ENCODE results near the gene PSME2.

Gene PSME2, protein sequence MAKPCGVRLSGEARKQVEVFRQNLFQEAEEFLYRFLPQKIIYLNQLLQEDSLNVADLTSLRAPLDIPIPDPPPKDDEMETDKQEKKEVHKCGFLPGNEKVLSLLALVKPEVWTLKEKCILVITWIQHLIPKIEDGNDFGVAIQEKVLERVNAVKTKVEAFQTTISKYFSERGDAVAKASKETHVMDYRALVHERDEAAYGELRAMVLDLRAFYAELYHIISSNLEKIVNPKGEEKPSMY

DNA sequence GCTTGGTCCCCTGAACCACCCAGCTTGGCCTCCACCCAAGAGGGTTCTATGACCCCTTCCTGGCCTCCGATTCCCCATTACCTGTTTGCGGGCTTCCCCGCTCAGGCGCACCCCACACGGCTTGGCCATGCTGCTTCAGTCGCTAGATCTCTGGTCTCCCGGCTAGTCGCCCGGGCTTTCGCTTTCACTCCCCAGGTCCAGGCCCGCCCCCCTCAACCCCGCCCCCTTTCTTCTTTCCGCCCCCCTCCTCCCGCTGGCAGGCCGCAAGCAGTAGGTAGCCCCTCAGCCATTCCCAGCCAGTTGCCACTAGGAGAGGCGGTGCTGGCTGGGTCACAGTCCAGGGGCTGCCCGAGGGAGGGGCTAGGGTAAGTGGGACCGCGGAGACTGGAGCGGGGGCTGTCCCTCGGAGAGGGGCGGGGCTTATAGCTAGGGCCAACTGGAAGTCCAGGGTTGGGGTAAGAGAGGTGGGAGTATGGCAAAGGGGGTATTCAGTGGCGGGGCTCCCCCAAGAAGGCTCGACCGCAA is at the start of gene PSME2:
Gene PSME2 (minus strand): TSS at position 158 of the 525 bp plus-strand sequence. CDS start 29 bp downstream, at position 129.
- DNase-seq, result peak; percentile 94

DNA sequence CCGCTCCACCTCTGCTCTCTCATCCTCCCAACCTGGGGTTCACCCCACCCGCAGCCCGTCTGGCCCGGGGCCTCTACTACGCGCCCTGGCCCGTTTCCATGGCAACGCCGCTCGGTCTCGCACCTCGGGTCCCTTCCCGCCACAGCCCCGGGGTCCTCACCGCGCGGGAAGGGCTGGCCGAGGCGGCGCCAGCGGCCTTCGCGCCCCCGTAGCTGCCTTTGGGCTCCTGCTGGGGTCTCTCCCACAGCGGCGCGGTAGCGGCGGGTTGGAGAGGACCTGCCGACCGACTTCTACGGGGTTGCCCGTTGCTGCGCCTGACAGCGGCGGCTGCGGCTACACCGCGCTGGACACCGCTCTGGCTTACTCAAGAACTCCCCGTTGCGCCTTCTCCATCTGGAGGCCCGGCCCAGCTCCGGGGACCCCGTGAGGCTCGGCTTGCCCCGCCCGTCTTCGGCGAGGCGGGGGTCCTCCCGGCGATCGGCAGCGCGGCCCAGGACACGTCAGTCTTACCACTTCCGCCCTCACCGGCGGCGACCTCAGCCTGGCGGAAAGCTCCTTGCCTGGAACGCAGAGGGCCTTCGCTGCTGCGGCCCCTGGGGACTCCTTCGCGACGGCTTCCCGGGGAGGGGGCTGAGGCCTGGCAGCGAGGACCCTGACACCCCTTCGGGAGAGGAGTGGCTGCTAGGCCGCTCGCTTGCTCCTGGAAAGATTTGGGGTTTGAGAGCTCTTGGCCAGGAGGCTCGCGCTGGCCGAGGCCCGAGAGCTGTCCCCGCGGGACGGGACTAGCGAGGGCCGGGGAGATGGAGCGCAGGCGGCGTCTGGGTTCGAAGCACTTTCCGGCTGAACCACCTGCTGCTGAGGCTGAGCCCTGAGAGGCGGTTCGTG is 49.0 kb upstream of the PSME2 start, which contains the start of gene TM9SF1:
Gene TM9SF1 (minus strand): TSS at position 256 of the 885 bp plus-strand sequence. CDS start 422 bp downstream, outside the sequence.
- DNase-seq, result peak; percentile 86

DNA sequence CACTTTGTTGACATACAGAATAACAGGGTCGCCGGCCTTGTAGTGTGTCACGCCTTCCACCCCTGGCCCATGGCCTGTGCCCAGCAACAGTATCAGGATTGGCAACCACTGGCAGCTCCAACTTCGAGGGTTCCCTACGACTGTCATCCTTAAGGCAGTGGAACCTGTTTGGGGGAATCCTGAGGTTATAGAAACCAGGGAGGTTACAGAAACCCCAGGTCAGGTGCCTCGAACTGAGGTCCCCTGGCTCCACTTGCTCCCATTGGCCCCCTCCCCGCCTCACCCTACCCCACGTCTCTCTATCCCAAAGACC is 48.4 kb upstream of the PSME2 start:
- no peak for DNase-seq

DNA sequence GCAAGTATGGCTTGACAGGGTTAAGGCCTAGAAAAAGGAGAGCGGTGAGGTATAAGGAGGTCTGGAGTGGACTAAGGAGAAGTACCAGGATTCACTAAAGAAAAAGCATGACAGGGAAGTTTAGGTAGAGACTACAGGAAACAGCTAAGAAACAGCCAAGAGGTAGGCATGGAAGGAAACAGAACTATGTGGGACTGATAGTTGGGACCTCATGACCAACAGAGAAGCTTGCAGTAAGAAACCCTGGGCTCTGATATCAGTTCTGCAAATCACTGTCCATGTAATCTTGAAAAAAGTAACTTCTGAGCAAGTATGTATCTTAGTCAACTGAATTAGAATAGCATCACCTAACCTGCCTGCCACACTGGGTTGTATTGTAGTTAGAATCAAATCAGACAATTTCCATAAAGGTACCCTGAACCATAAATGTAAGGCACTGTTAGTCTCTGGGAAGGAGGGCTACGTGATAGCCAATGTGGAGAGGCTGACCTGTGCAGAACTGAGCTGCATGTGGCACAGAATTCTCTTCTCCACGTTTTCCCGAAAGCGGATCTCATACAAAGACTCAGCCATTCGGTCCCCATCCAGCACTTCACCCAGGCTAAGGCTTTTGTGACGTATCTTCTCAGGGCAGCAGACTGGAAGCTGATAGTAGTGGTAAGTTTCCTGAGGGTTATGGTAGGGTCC is 47.9 kb upstream of the PSME2 start:
- DNase-seq, result no peak

DNA sequence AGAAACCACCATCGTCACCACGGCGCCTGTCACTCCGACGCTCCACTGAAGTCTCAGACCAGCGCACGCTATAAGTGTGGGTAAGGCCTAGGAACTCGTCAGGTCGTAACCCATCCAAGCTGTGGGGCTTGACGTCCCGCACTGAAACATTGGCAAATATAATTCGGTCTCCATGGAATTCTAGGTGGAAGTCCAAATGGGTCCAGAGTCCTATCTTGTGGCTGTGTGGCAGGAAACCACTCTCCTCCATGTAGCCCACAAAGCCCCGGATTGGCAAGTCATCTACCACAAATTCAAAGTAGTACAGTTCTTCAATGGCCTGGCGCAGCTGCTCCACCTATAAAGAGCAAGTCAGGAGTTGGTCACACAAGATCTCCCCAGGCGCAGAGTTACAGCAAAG is 46.5 kb upstream of the PSME2 start:
- DNase-seq, result no peak

DNA sequence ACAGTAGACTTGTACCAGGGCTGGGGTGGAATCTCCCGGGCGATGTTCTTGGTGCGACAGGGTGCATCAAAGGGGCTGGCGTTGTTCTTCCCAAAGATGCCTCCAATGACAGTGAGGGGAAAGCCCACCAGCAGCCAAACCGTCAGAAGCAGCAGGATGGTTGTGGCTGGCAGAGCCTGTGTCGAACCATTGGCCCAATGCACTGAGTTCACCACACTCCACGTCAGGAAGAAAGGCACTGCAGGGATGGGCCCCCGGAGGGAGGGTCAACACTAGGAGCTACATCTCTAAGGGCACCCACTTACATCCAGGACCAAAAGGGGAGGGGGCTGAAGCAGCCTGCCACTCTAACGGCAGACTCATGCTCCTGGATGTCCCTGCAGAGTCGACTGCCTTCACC is 44.0 kb upstream of the PSME2 start:
- no peak for DNase-seq

DNA sequence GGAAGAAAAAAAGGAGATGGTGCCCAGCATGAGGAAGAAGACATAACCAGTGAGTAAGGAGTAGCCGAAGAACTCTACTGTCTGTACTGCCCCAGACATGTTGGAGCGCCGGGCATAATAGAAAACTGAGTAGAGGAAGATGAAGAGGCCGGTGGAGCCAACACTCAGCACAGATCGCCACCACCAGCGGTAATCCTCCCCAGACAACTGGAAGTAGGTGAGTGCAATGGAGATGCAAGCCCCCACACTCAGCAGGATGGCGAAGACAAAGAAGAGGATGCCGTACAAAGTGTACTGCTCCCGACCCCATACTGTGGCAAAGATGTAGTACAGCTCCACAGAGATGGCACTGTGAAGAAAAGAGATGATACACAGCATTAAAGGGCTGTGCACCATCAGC is 43.0 kb upstream of the PSME2 start:
- no peak for DNase-seq

DNA sequence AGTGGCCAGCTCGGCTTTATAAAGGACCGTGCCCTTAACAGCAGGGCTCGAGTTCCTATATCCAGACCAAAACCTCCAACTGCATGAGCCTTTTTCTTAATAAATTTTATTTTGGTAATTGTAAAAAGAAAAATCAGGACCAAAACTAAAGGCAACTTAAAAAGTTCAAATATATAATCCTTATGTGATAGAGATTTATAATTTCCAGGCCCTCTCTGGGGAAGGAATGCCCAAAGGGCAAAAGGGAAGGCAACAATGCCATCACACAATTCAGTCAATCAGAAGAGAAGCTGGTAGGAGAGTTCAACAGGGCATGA is 42.6 kb upstream of the PSME2 start:
- no peak for DNase-seq

DNA sequence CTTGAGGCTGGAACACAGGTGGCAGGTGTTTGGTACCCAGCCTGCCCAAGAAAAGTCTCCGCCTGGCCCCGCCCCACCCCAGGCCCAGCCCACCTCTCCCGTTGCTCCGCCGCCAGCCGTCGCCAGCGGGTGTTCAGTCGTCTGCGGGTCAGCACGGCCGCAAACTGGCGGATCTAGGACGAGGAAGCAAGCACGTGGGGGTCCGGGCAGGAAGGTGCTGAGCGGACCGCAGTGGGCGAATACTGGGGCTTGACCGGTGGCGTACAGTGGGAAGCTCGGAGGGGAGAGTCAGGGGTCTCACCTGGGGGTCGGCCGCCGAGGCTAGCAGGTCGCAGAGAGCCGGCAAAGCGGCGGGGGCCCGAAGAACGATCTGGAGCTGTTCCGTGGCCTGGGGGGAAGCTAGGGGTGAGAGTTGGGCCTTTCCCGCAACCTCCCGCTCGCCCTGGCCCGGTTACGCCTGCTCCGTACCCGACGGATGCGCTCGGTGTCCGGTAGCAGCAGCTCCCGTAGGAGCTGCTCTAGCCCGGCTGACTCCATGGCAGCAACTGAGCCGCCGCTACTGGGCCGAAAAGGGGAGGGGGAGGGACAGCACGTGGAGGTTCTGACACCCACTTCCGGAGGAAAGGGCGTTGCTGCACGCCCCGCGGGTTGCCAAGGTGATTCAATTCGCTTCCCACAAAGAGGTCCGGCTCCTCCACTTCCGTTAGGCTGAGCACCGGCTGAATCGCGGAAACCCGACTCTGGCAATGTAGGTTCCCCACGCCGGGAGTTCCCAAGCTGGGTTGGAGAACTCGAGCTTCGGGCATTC is 42.0 kb upstream of the PSME2 start, which contains the start of gene IPO4:
Gene IPO4 (minus strand): TSS at position 566 of the 808 bp plus-strand sequence. CDS start 29 bp downstream, at position 537.
- peak; percentile 97 for DNase-seq

DNA sequence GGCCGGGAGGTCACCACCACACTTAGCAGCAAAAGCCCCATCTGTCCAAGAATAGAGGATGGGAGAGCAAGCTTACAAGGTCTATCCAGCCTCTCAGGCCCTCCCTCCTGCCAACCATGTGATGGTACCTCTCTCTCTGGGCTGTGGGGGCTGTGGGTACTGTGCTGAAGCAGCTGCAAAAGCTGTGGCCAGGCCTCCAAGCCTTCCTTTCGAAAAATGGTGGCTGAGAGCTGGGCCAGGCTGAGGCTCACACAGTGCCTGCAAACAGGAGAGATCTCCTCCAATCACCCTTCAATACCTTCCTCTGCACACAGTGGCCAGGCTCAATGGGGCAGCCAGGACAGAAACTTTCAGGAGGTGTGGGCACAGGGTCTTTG is 41.1 kb upstream of the PSME2 start:
- no peak for DNase-seq

DNA sequence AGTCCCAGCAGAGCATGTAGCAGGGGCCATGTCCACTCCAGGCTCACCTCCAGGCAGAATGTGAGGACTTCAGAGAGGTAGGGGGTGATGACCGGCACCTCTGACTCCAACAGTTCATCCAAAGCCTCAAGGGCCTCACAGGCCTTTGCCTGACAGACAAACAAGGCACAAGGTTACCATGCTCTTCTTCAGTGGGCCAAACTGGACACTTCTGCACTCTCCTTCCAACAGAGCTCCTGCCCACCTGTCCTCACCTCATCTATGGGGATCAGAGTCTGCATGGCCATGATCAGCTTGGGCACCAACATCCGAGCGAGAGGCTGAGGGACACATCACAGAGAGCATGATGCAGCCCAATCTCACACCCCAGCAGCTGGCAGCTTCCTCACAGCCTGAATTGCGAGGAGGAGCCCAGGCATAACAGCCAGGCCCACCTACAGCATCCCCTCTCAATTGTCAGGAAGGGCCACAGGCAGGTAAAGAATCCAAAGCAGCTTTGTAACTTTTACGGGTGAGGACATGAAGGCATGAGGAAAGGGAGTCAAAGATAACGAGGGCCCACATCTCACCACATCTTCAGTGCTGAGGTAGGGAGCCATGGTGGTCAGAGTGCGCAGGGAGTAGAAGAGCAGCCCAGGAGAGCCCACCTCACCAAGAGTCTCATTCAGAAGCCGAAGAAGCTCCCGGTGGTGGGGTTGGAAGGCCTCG is 40.6 kb upstream of the PSME2 start:
- DNase-seq, result no peak

DNA sequence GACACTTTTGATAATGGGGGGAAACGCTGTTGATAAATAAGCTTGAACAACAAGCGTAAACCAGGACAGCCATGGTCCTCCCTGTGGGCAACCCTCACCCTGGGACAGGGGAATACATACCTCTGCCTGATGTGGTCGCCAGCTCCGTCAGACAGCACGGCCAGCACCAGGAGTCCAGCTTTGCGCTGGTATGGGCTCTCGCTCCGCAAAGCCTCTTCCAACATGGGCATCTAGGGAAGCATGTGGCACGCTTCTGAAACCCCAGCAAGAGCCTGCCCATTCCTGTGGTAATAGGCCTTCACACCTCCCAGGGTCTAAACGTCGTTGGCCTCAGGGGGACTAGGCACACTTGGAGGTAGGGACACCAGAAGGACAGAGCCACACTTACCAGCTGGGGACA is 39.3 kb upstream of the PSME2 start:
- no peak for DNase-seq

DNA sequence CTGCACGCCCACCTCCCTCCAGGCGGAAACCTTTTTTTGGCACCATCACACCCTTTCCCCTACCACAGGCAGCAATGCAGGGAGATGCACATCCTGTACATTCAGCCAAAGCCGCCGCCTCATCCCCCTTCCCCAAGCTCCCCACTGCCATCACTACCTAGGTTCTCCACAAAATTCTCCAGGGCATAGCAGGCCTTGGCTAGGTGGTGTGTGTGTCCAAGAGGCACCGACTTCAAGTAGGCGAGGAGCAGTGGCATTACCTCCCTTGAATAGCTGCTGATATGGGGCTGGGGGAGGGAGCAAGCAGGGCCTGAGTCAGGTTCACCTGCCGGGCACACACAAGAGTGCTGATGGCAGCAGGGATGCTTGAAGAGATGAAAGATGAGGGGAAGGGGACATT is 38.6 kb upstream of the PSME2 start:
- no peak for DNase-seq

DNA sequence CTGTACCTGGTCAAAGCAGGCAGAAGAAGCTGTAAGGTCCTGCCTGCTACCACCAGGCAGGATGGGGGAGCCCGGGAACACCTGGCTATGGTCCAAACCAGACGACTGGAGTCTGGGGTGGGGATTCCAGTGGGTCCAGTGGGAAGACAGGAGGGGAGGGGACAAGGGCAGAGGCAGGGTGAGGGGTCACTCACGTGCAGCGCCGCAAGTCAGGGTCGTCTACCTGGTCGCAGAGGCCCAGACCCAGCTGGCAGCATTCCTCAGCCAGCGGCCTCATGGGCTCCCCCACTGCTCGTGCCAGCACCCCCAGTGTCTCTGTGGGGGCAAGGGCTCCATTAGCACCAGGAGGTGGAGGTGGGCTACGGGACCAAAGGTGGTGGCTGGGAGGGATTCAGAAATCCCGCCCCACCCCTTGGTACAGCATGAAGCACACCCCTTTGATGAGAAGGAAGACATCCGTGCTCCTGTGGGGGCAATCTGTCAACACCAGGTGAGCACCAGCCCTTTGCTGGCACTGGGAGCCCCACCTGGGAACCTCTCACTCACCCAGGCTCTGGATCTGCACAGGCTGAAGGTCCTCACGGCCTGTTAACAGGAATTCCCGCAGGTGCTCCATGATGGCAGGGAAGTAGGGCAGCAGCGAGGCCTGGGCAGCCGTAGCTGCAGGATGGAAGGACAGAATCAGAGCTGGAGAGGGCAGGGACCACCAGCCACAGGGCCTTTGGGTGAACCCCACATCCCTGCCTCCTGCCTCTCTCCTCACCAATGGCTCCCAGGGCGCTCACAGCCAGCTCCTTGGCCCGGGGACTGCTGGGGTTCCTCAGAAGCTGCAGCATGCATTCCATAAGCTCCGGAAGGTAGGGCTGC is 37.9 kb upstream of the PSME2 start:
- no peak for DNase-seq

DNA sequence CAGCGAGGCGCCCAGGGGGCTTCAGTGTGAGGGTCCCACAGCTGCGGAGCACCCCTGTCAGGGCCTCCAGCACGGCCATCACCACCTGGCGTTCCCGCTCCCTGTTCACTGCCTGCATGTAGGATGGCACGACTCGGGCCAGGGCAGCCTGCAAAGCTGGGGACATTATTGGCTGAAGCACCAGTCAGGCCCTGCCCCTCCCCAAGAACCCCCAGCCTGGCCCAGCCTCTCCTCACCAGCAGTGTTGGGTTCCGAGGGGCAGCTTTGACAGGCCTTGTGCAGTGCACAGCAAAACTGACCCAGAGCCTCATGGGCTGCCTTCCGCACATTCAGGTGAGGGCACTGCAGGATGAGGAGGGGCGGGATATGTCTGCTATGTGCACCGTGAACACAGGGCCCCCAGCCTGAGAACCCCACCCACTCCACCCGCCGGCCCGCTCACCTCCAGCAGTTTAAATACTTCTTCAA is 36.6 kb upstream of the PSME2 start:
- no peak for DNase-seq

DNA sequence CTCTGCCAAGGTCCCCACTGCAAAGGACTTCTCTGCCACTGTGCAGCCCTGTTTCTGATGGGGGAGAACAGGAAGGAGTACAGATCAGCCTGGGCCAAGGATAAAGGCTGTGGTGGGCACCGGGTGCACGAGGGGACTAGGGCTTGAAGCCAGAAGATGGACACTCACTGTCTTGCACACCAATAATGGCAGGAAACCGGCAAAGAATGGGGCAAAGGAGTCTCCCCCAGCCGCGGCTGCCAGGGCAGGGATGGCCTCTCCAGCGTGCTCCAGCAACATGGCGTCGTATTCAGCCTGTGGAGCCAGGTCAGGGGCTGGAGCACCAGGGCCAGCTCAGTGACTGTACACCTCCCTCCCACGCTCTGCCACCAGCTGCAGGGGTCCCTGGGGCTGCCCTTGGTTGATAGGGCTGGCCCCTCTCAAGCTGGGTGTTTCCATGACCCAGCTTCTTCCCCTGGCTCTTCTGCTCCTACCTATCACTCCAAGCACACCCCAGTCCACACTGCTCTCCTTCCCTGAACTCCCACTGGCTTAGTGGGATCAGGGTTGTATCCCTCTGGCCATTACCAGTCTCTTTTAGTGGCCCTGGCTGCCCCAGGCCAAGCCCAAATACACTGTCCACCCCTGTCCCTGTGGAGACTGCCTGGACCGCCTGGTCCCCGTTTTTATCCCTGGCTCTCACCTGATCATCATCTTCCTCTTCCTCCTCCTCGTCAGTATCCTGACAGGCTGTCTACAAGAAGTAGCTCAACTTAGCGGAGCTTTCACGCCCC is 35.9 kb upstream of the PSME2 start:
- no peak for DNase-seq

DNA sequence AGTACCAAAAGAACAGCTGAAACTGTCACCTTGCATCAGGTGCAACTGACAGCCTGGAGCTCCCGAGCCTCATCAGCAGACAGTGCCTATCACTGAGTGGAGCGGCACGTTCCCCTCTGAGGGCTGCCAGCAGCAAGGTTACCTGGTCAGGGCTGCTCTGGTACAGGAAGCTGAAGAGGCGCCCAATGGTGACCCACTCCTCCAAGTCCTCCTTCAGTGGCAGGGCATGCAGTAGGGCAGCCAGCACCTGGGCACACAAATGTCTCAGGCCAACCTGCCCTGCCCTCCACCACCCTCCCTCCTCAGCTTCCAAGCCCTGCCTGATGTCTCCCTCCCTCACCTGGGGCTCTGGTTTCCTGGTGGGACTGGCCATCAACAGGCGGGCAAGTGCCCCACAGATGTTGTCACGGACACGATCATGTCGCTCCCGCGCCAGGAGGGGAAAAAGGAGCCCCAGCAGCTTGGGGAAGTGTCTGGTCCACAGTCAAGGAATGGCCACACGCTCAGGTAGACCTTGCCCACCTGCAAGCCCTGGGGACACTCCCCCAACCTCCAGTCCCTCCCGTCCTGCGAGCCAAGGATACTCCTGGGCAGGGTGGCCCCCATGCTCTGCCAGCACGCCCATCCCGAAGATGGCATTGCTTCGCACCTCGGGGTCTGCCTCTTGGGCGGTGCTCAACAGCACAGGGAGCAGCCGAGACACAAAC is 35.1 kb upstream of the PSME2 start:
- no peak for DNase-seq

DNA sequence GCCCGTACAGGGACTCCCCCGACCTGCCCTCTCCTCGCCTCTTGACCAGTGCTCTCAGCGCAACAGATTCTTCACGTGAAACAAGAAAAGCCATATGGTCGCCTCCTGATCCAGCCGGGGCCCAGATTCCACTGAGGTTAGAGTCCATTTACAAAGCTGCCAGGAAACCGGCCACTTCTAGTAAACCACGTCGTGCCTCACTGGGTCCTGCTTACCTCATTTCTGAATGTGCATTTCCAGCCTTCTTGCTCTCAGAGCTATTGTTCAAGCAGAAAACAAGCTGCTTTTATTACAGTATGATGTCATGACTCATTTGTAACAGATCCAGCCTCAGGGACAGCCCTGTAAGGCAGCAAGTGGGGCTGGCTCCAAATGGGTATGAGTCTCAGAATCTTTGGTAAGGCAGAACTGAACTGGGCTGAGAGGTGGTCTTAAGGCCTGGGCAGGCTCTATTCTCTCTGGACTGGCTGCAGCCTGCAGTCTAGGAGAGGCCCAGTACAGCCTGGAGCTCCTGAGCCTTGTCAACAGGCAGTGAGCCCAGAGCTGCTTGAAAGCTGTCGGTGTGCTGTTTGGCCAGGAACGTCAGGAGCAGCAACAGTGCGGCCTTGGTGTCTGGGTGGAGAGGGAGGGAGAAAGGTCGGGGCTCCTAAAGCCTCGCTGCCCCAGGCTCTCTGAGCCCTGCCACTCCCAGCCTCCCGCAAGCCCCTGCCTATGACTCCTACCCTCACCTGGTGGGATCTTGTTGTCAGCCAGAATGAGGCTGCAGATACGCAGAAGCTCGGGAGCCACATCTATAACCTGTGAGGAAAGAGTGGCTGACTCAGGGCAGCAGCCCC is 33.8 kb upstream of the PSME2 start:
- no peak for DNase-seq

Data from hematopoietic multipotent progenitor cell treated with erythropoietin and hydrocortisone succinate and interleukin-3 and kit ligand, for 8 days (in vitro differentiated cells).